ENCODE results near the gene GCK.

The GCK gene

GRCh38 chr7:44189286-44189992 lies at the start of gene GCK:
Gene GCK (minus strand): TSS chr7:44189439. CDS start chr7:44188953, 486 bp downstream.
- no peak for DNase-seq

GRCh38 chr7:44238116-44238695 lies 49.0 kb upstream of the GCK start:
- DNase-seq, result no peak

- DNase-seq, result no peak
Measured at GRCh38 chr7:44237696-44238095, 48.5 kb upstream of the GCK start.

- no peak for DNase-seq
Measured at GRCh38 chr7:44236333-44236728, 47.1 kb upstream of the GCK start.

- no peak for DNase-seq
Measured at GRCh38 chr7:44235582-44236332, 46.5 kb upstream of the GCK start.

GRCh38 chr7:44235066-44235465 lies 45.8 kb upstream of the GCK start:
- DNase-seq, result no peak

GRCh38 chr7:44232901-44233715 lies 43.9 kb upstream of the GCK start:
- DNase-seq, result no peak

GRCh38 chr7:44232396-44232795 lies 43.2 kb upstream of the GCK start:
- DNase-seq, result no peak

- no peak for DNase-seq
Measured at GRCh38 chr7:44231088-44231487, 41.8 kb upstream of the GCK start.

GRCh38 chr7:44230286-44230685 lies 41.0 kb upstream of the GCK start:
- DNase-seq, result no peak

- no peak for DNase-seq
Measured at GRCh38 chr7:44229546-44230105, 40.4 kb upstream of the GCK start.

- DNase-seq, result no peak
Measured at GRCh38 chr7:44228571-44229350, 39.5 kb upstream of the GCK start.

- no peak for DNase-seq
Measured at GRCh38 chr7:44227911-44228310, 38.7 kb upstream of the GCK start.

- no peak for DNase-seq
Measured at GRCh38 chr7:44226396-44226753, 37.1 kb upstream of the GCK start.

- no peak for DNase-seq
Measured at GRCh38 chr7:44225566-44226395, 36.5 kb upstream of the GCK start.

GRCh38 chr7:44224974-44225565 lies 35.8 kb upstream of the GCK start:
- no peak for DNase-seq

- DNase-seq, result no peak
Measured at GRCh38 chr7:44224080-44224973, 35.1 kb upstream of the GCK start.

- DNase-seq, result no peak
Measured at GRCh38 chr7:44223362-44224079, 34.3 kb upstream of the GCK start.

GRCh38 chr7:44222776-44223261 lies 33.6 kb upstream of the GCK start:
- DNase-seq, result no peak

Data from NCI-H1436 (cell line).